ENCODE results near the gene C19orf33. TPM values are rescaled to one million over a fixed set of nuclear protein-coding genes. Genes with fewer than 3 reads are reported as not detected.

C19orf33 gene
- total and polyA plus RNA-seq, 2 of the 8 experiments (the other 6 are each of a cell fraction or from before 2014, with no cell fraction given), result 6.0 to 36.0 TPM

DNA sequence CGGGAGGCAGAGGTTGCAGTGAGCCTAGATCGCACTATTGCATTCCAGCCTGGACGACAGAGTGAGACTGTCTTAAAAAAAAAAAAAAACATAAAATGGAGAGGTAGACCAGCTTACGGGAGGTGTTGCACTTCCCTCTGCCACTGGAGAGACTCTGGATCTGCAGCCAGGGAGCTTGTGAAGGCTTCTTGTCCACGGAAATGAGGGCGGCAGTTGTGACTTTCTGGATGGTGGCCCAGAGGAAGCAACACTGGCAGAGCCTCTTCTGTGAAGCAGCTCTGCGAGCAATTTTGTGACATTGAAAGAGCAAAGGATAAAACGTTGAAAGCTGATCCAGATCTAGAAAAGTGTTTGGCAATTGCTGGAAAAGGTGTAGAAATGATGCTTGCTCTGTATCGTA, 29.3 kb upstream of the C19orf33 start:
- peaks cover 12 to 90% of the 10 kb centered on the region in 2 experiments for H3K79me2 ChIP-seq (ENCODE audit: control insufficient read depth in 1 of 2, insufficient read depth in 2 of 2, low read length in 2 of 2)
- POLR2A ChIA-PET (ENCODE audit: partially characterized antibody), result interaction anchor here (1.6 to 3.7 kb wide), 2 partner anchors 8 to 11 kb away, joined by 4 to 25 read pairs; no protein-coding TSS in a partner anchor

More for the DNA sequence above, 29.3 kb upstream of the C19orf33 start:
- H3K36me3 ChIP-seq (ENCODE audit: control insufficient read depth in 2 of 4, insufficient read depth in 4 of 4, low read length in 3 of 4), result peaks cover 0 to 4% (median 2%) of the 10 kb centered on the region in 4 experiments; a peak in 1 of 8 replicates
- no peak overlapping the region for H3K27ac ChIP-seq (ENCODE audit: low read depth, low read length)
- H3K14ac ChIP-seq (ENCODE audit: insufficient read length), result no peak overlapping the region
- H2BK12ac ChIP-seq (ENCODE audit: low read depth, low read length), result no peak overlapping the region
- peaks cover 17 to 20% of the 10 kb centered on the region in 2 experiments for H4K20me1 ChIP-seq (replicated peaks in 1 of 2; ENCODE audit: control insufficient read depth in 1 of 2, insufficient read depth in 2 of 2, low read length in 2 of 2)
- no peak overlapping the region for H4K5ac ChIP-seq (ENCODE audit: insufficient read length, low read depth, low read length)
- no peak overlapping the region for H3K4me3 ChIP-seq (ENCODE audit: extremely low read depth in 1 of 4, insufficient read depth in 2 of 4, low read depth in 3 of 4, low read length in 4 of 4)
- no peak overlapping the region for H2AK5ac ChIP-seq (ENCODE audit: low read depth, low read length)
- no peak overlapping the region for H2AFZ ChIP-seq (ENCODE audit: low read length)
- H3K56ac ChIP-seq (replicated peaks; ENCODE audit: insufficient read length, low read depth, low read length), result no peak overlapping the region
- H3K18ac ChIP-seq (ENCODE audit: extremely low read depth, low read length), result no peak overlapping the region
- no peak overlapping the region for H2BK15ac ChIP-seq (ENCODE audit: low read length)
- no peak overlapping the region for H3K23ac ChIP-seq (ENCODE audit: insufficient read length)
- no peak overlapping the region for H2BK20ac ChIP-seq (ENCODE audit: low read length)
- H3K9ac ChIP-seq (replicated peaks in 1 of 4; ENCODE audit: extremely low read depth in 1 of 4, low read depth in 3 of 4, low read length in 3 of 4), result no peak overlapping the region
- H3K4me1 ChIP-seq (replicated peaks in 1 of 4; ENCODE audit: control insufficient read depth in 3 of 4, insufficient read depth in 4 of 4, low read length in 3 of 4), result no peaks in the 10 kb centered on the region; a peak in 1 of 7 replicates
- H2BK5ac ChIP-seq (ENCODE audit: low read depth, low read length), result no peak overlapping the region
- H2BK120ac ChIP-seq (replicated peaks; ENCODE audit: low read depth, low read length), result no peak overlapping the region
- no peaks in the 10 kb centered on the region for H3K9me3 ChIP-seq (ENCODE audit: insufficient read depth in 2 of 2, low read depth in 1 of 2, low read length in 1 of 2)
- no peaks in the 10 kb centered on the region for H3K27me3 ChIP-seq (replicated peaks in 1 of 4; ENCODE audit: control insufficient read depth in 3 of 4, extremely low read depth in 1 of 4, insufficient read depth in 3 of 4, low read length in 3 of 4)
- CTCF ChIA-PET (ENCODE audit: partially characterized antibody), result interaction anchor here (0.6 to 1.6 kb wide), 4 partner anchors 12 to 68 kb away, joined by 3 to 7 read pairs (median 4); no protein-coding TSS in a partner anchor
- 88% methylated on average over 9 of the region's 9 CpGs; no CpG with 5 or more reads in 1 of the 2 experiments for WGBS, 2 experiments (ENCODE audit: extremely low coverage in 1 of 2, insufficient coverage in 1 of 2, insufficient read length in 1 of 2, insufficient replicate concordance in 2 of 2, low coverage in 1 of 2, low lambda C conversion rate in 2 of 2, missing lambda C conversion rate in 1 of 2)
- TF ChIP-seq TBP (IDR thresholded peaks at IDR 0.05; ENCODE audit: low read depth, low read length) (no peak), SIX5 (IDR thresholded peaks at IDR 0.05; ENCODE audit: low read depth, low read length) (no peak), PHF8 (conservative IDR thresholded peaks at IDR 0.05; ENCODE audit: low read depth, low read length) (no peak), KDM5A (IDR thresholded peaks at IDR 0.05; ENCODE audit: low read length) (no peak), ZNF274 (IDR thresholded peaks at IDR 0.05; ENCODE audit: borderline replicate concordance, extremely low read depth, low read length) (no peak), CHD2 (IDR thresholded peaks at IDR 0.05; ENCODE audit: low read length) (no peak), EP300 (IDR thresholded peaks at IDR 0.05; ENCODE audit: borderline replicate concordance in 1 of 2, low read depth in 2 of 2, low read length in 2 of 2) (no peak)
- no peaks in the 10 kb centered on the region for H3K23me2 ChIP-seq (ENCODE audit: low read depth, low read length)
- H3K4me2 ChIP-seq (ENCODE audit: insufficient read depth in 1 of 2, low read depth in 2 of 2, low read length in 2 of 2), result no peak overlapping the region
- H4K91ac ChIP-seq (replicated peaks; ENCODE audit: insufficient read length, low read length), result no peak overlapping the region
- H3K4ac ChIP-seq (replicated peaks; ENCODE audit: insufficient read length, low read depth, low read length), result no peak overlapping the region
- H4K8ac ChIP-seq (ENCODE audit: extremely low read depth, insufficient read depth, low read length), result no peak overlapping the region
- FAIRE-seq (no peak), DNase-seq (ENCODE audit: low read depth in 1 of 2, low spot score in 2 of 2) (no peak)
- peaks cover 18% of the 10 kb centered on the region for H3K79me1 ChIP-seq (ENCODE audit: low read depth, low read length)

All from H1 (cell line).